Progenitor cell of endocrine pancreas (in vitro differentiated cells): ENCODE results near the gene PADI2. TPM values are rescaled to one million over a fixed set of nuclear protein-coding genes. Genes with fewer than 3 reads are reported as not detected.
"Not testable (repeated sequence)": the region's sequence is repeated elsewhere in the genome, so short reads cannot be mapped to it uniquely, and the experiment has no call there.

Experiments
- DNase-seq: peaks from one replicate; pipeline ENCODE4 v3.0.0; 2021; ENCODE audit warnings: low spot score; ENCODE audit not compliant: unreplicated experiment
- H3K27ac Mint-ChIP-seq: 2 replicates; pipeline ENCODE4 v1.8.0; 2021; ENCODE audit warnings: mild to moderate bottlenecking, moderate library complexity, mixed read lengths
- H3K27me3 Mint-ChIP-seq: 2 replicates; pipeline ENCODE4 v1.8.0; 2021; ENCODE audit warnings: mixed read lengths
- H3K36me3 Mint-ChIP-seq: 2 replicates; pipeline ENCODE4 v1.8.0; 2022; ENCODE audit warnings: mixed read lengths; ENCODE audit not compliant: insufficient read depth
- H3K4me1 Mint-ChIP-seq: 2 replicates; pipeline ENCODE4 v1.8.0; 2021; ENCODE audit warnings: low read depth, mixed read lengths
- H3K4me3 Mint-ChIP-seq: 2 replicates; pipeline ENCODE4 v1.8.0; 2021; ENCODE audit warnings: low read depth, mild to moderate bottlenecking, moderate library complexity, mixed read lengths
- H3K9me3 Mint-ChIP-seq: 2 replicates; pipeline ENCODE4 v1.8.0; 2021; ENCODE audit warnings: low read depth, mixed read lengths
- total RNA-seq: library from RNA; stranded (reverse); gene quantifications from 2 replicates; pipeline ENCODE4 v1.2.1, GENCODE V29; 2021
- TF ChIP-seq, protein P1 (sequence below): fragments of 200-600 bp; sonication (generic); IDR thresholded peaks from one replicate; pipeline ENCODE4 v1.5.0; 2021; ENCODE audit warnings: antibody characterized with exemption, mild to moderate bottlenecking; ENCODE audit not compliant: unreplicated experiment

Gene PADI2
- total RNA-seq, 1 donor from 2014 or later, result 0.50 TPM

DNA sequence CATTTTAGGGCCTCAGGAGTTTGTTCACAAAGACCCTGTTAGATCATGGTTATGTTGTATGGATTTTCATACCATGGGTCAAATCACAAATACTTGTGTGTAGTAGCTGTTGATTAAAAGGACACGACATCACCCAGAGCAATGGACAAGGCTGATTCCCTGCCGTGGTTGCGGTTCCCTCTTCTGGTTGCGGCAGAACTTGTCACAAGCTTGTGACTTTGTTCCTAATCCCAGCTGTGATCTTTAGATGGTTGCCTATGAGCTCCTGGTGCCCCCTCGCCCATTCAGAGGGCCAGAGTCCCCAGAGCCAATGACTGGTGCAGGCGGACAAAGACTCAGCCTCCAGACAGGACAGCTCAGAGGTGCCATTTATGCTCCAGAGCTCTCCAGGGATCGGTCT, 53.6 kb downstream of the PADI2 start:
- Mint-ChIP-seq H3K4me3 (no peak overlapping the region), H3K4me1 (peaks cover 8% of the 10 kb centered on the region), H3K27ac (no peak overlapping the region), H3K27me3 (peaks cover 5% of the 10 kb centered on the region), H3K9me3 (no peaks in the 10 kb centered on the region), H3K36me3 (no peaks in the 10 kb centered on the region)
- TF ChIP-seq, protein P1, sequence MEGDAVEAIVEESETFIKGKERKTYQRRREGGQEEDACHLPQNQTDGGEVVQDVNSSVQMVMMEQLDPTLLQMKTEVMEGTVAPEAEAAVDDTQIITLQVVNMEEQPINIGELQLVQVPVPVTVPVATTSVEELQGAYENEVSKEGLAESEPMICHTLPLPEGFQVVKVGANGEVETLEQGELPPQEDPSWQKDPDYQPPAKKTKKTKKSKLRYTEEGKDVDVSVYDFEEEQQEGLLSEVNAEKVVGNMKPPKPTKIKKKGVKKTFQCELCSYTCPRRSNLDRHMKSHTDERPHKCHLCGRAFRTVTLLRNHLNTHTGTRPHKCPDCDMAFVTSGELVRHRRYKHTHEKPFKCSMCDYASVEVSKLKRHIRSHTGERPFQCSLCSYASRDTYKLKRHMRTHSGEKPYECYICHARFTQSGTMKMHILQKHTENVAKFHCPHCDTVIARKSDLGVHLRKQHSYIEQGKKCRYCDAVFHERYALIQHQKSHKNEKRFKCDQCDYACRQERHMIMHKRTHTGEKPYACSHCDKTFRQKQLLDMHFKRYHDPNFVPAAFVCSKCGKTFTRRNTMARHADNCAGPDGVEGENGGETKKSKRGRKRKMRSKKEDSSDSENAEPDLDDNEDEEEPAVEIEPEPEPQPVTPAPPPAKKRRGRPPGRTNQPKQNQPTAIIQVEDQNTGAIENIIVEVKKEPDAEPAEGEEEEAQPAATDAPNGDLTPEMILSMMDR, result no peak
- no peak for DNase-seq

GRCh38 chr1:17062751-17063150, 56.5 kb downstream of the PADI2 start:
- not testable (repeated sequence) for H3K27ac Mint-ChIP-seq, DNase-seq, H3K4me3 Mint-ChIP-seq, H3K36me3 Mint-ChIP-seq, H3K4me1 Mint-ChIP-seq, H3K9me3 Mint-ChIP-seq, H3K27me3 Mint-ChIP-seq

DNA sequence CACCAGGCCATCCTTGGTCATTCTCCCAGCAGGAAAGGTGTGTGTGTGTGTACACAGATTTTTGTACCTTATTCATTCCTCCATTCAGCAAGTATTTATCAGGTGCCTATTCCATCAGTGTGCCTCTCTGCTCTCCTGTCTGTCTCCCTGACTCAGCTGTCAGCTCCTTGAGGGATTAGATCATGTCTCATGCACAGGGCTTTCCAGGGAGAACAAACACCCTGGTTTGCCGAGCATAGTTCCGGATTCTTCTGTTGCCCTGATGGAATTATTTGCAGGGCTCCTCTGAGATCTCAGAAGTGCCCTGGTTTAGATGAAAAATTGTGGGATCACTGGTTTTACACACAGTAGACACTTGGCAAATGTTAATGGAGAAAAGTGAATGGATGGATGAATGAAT, 57.4 kb downstream of the PADI2 start:
- TF ChIP-seq, protein P1, result no peak
- no peak overlapping the region for H3K4me3 Mint-ChIP-seq
- no peaks in the 10 kb centered on the region for H3K36me3 Mint-ChIP-seq
- no peak overlapping the region for H3K27ac Mint-ChIP-seq
- no peak for DNase-seq
- H3K4me1 Mint-ChIP-seq, result peaks cover 9% of the 10 kb centered on the region
- peaks cover 7% of the 10 kb centered on the region for H3K27me3 Mint-ChIP-seq
- H3K9me3 Mint-ChIP-seq, result no peaks in the 10 kb centered on the region

- H3K4me1 Mint-ChIP-seq, result peaks cover 9% of the 10 kb centered on the region
- no peak overlapping the region for H3K4me3 Mint-ChIP-seq
- peaks cover 7% of the 10 kb centered on the region for H3K27me3 Mint-ChIP-seq
- no peaks in the 10 kb centered on the region for H3K36me3 Mint-ChIP-seq
- no peaks in the 10 kb centered on the region for H3K9me3 Mint-ChIP-seq
- no peak for DNase-seq
- TF ChIP-seq, protein P1, result no peak
- H3K27ac Mint-ChIP-seq, result no peak overlapping the region
These were observed 57.8 kb downstream of the PADI2 start for GRCh38 chr1:17061486-17061885.

DNA sequence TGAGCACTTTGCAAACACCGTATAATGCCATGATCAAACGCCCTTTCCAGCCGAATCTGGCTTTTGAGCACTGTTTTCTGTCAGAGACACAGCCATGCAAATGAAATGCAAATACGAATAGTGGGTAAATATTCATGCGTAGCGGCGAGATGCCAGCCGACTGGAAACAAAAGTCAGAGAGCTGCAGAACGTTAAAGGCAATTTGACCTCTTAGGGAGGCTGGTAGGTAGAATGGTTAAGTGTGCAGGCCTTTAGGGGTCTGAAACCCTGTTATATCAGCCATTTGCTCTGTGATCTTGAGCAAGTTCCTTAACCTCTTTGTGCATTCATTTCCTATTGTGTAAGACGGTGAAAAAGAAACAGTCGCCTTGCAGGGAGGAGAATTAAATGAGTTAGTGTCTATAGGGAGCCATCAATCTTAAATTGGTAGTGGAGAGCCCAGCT, 58.9 kb downstream of the PADI2 start:
- Mint-ChIP-seq H3K4me3 (no peak overlapping the region), H3K27me3 (peaks cover 7% of the 10 kb centered on the region), H3K9me3 (no peaks in the 10 kb centered on the region), H3K27ac (peak overlapping the region; percentile 11), H3K36me3 (no peaks in the 10 kb centered on the region), H3K4me1 (peaks cover 9% of the 10 kb centered on the region)
- TF ChIP-seq, protein P1, result no peak
- no peak for DNase-seq

GRCh38 chr1:17059391-17060305, 59.6 kb downstream of the PADI2 start:
- no peaks in the 10 kb centered on the region for H3K9me3 Mint-ChIP-seq
- H3K27ac Mint-ChIP-seq, result no peak overlapping the region
- no peak overlapping the region for H3K4me3 Mint-ChIP-seq

More at GRCh38 chr1:17059391-17060305, 59.6 kb downstream of the PADI2 start:
- Mint-ChIP-seq H3K4me1 (peaks cover 9% of the 10 kb centered on the region), H3K36me3 (no peaks in the 10 kb centered on the region), H3K27me3 (peaks cover 7% of the 10 kb centered on the region)
- DNase-seq, result peak; percentile 42
- TF ChIP-seq, protein P1, result peak; percentile 74
